Smooth muscle cell (in vitro differentiated cells): Measurements from ENCODE around the gene LRRC26. TPM values are rescaled to one million over a fixed set of nuclear protein-coding genes. Genes with fewer than 3 reads are reported as not detected.

Experiments
- DNase-seq: peaks from one replicate; lab custom pipeline; 2025; ENCODE audit not compliant: unreplicated experiment; lab: John Stamatoyannopoulos, UW
- H2AFZ ChIP-seq: fragments of 200-600 bp; sonication (generic); 2 replicates; pipeline ENCODE4 v1.6.0; 2016; ENCODE audit warnings: antibody characterized with exemption, low read depth, mild to moderate bottlenecking
- H3F3A ChIP-seq: fragments of 200-600 bp; sonication (generic); 2 replicates; pipeline ENCODE4 v1.6.0; 2017; ENCODE audit warnings: antibody characterized with exemption, low read depth
- H3K27ac ChIP-seq: fragments of 200-600 bp; sonication (generic); 2 replicates; pipeline ENCODE4 v1.5.1; 2016; ENCODE audit warnings: low read depth, mild to moderate bottlenecking
- H3K27me3 ChIP-seq: fragments of 200-600 bp; sonication (generic); 2 replicates; pipeline ENCODE4 v1.6.1; 2016; ENCODE audit warnings: low read depth, mild to moderate bottlenecking
- H3K36me3 ChIP-seq: fragments of 200-600 bp; sonication (generic); 2 replicates; pipeline ENCODE4 v1.5.1; 2016; ENCODE audit warnings: low read depth
- H3K4me1 ChIP-seq: fragments of 200-600 bp; sonication (generic); 2 replicates; pipeline ENCODE4 v1.5.1; 2016; ENCODE audit warnings: low read depth
- H3K4me2 ChIP-seq: fragments of 200-600 bp; sonication (generic); 2 replicates; pipeline ENCODE4 v1.6.0; 2016; ENCODE audit warnings: mild to moderate bottlenecking
- H3K4me3 ChIP-seq: fragments of 200-600 bp; sonication (generic); 2 replicates; pipeline ENCODE4 v1.5.1; 2016; ENCODE audit warnings: mild to moderate bottlenecking
- H3K79me2 ChIP-seq: fragments of 200-600 bp; sonication (generic); 2 replicates; pipeline ENCODE4 v1.6.0; 2016; ENCODE audit warnings: low read depth, mild to moderate bottlenecking
- H3K9ac ChIP-seq: fragments of 200-600 bp; sonication (generic); 2 replicates; pipeline ENCODE4 v1.6.0; 2016; ENCODE audit warnings: low read depth
- H3K9me3 ChIP-seq: fragments of 200-600 bp; sonication (generic); replicated peaks from 2 replicates; pipeline ENCODE4 v1.5.1; 2016; ENCODE audit warnings: low read depth
- H4K20me1 ChIP-seq: fragments of 200-600 bp; sonication (generic); 2 replicates; pipeline ENCODE4 v1.6.0; 2016; ENCODE audit warnings: low read depth
- CTCF ChIP-seq: fragments of 200-600 bp; sonication (generic); IDR thresholded peaks from 2 replicates; pipeline ENCODE4 v1.5.1; 2017; ENCODE audit warnings: borderline replicate concordance, mild to moderate bottlenecking, antibody characterized with exemption; ENCODE audit not compliant: insufficient read depth, poor library complexity, severe bottlenecking
- WGBS: methylation state at CpG from one replicate; pipeline ENCODE4 v1.1.7; 2016; ENCODE audit warnings: low lambda C conversion rate; 5-methylcytosine and 5-hydroxymethylcytosine counted together
- polyA plus RNA-seq: library from polyadenylated mRNA; unstranded; fragments of >200 nt; fragmentation: Nextera tagmentation; extraction: Ambion mirVana; gene quantifications from 2 replicates; pipeline ENCODE4 v1.2.1, GENCODE V29; 2016
- total RNA-seq: library from RNA; depleted of rRNA; stranded (reverse); fragments of >200 nt; gene quantifications from 2 replicates; pipeline ENCODE4 v1.2.3, GENCODE V29; 2014

LRRC26 gene
- total and polyA plus RNA-seq, 2 experiments from 2014 or later, result not detected

- peaks cover 9% of the 10 kb centered on the region for H3K27me3 ChIP-seq
- no peaks in the 10 kb centered on the region for H4K20me1 ChIP-seq
- no peaks in the 10 kb centered on the region for H3K36me3 ChIP-seq
- H3K27ac ChIP-seq, result no peak overlapping the region
- no peaks in the 10 kb centered on the region for H3K4me1 ChIP-seq
- no peak overlapping the region for H3K4me2 ChIP-seq
- H3K4me3 ChIP-seq, result no peak overlapping the region
- H3K9me3 ChIP-seq, result no peaks in the 10 kb centered on the region
- H3K79me2 ChIP-seq, result no peaks in the 10 kb centered on the region
- 89% methylated on average over 19 of the region's 27 CpGs for WGBS
- no peak overlapping the region for H2AFZ ChIP-seq
- TF ChIP-seq CTCF, result no peak
- DNase-seq, result no peak
- no peaks in the 10 kb centered on the region for H3F3A ChIP-seq
- no peak overlapping the region for H3K9ac ChIP-seq
Measured at GRCh38 chr9:137148242-137148641, 21.6 kb downstream of the LRRC26 start.

DNA sequence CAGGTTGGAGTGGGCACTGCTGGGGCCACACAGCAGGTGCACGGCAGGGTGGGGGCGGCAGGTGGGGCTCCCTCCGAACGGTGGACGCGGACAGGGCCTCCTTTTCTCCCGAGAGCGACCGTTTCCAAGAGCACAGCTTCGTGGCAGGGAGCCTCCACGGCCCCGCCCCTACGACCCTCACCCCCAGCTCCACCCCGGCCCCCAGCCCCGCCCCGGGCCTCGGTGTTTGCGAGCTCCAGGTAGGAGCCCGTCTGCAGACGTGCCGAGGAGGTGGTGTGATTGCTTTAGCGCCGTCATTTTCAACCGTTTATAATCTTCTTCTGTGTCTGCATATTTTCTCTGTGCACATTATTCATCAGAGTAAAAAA lies 22.1 kb downstream of the LRRC26 start:
- peaks cover 12% of the 10 kb centered on the region for H3K27me3 ChIP-seq
- H3K4me1 ChIP-seq, result no peaks in the 10 kb centered on the region
- H3F3A ChIP-seq, result no peaks in the 10 kb centered on the region
- WGBS, result 69% methylated on average over 16 of the region's 24 CpGs
- H3K4me2 ChIP-seq, result no peak overlapping the region
- H3K9ac ChIP-seq, result no peak overlapping the region
- no peak overlapping the region for H3K27ac ChIP-seq
- TF ChIP-seq CTCF, result no peak
- H3K79me2 ChIP-seq, result no peaks in the 10 kb centered on the region
- H4K20me1 ChIP-seq, result no peaks in the 10 kb centered on the region
- DNase-seq, result no peak
- no peaks in the 10 kb centered on the region for H3K9me3 ChIP-seq
- H2AFZ ChIP-seq, result no peak overlapping the region
- no peak overlapping the region for H3K4me3 ChIP-seq
- no peaks in the 10 kb centered on the region for H3K36me3 ChIP-seq

- no peak overlapping the region for H2AFZ ChIP-seq
- H3K4me3 ChIP-seq, result no peak overlapping the region
- TF ChIP-seq CTCF, result no peak
- H3K4me2 ChIP-seq, result no peak overlapping the region
- no peaks in the 10 kb centered on the region for H3K9me3 ChIP-seq
- H4K20me1 ChIP-seq, result no peaks in the 10 kb centered on the region
- H3K27ac ChIP-seq, result no peak overlapping the region
- H3K4me1 ChIP-seq, result no peaks in the 10 kb centered on the region
- H3K9ac ChIP-seq, result no peak overlapping the region
- peaks cover 17% of the 10 kb centered on the region for H3K27me3 ChIP-seq
- 93% methylated on average over 26 of the region's 26 CpGs for WGBS
- H3K36me3 ChIP-seq, result no peaks in the 10 kb centered on the region
- H3F3A ChIP-seq, result no peaks in the 10 kb centered on the region
- H3K79me2 ChIP-seq, result no peaks in the 10 kb centered on the region
- DNase-seq, result no peak
Measured at GRCh38 chr9:137147091-137147792, 22.6 kb downstream of the LRRC26 start.

DNA sequence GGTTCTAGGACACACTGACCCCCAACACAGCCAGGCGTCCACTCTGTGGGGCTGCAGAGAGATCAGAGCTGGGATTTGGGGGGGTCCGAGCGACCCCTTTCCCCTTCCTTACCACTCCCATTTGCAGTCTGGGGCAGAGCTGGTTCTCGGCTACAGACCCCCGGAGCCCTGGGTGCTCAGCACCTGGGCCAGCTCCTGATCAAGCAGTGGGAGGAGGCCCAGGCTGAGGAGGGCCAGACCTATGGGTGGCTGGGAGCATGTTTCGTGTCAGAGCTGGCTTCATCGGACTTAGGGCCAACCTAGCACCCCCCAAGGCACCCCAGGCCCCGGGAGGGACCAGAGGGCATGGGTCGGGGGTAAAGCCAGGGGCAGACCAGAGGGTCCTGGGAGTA lies 23.3 kb downstream of the LRRC26 start:
- H3F3A ChIP-seq, result no peaks in the 10 kb centered on the region
- 84% methylated on average over 9 of the region's 9 CpGs for WGBS
- H3K9me3 ChIP-seq, result no peaks in the 10 kb centered on the region
- peaks cover 24% of the 10 kb centered on the region for H3K27me3 ChIP-seq
- no peak overlapping the region for H3K4me3 ChIP-seq
- H2AFZ ChIP-seq, result no peak overlapping the region
- H3K9ac ChIP-seq, result no peak overlapping the region
- no peak overlapping the region for H3K4me2 ChIP-seq
- H3K36me3 ChIP-seq, result no peaks in the 10 kb centered on the region
- no peaks in the 10 kb centered on the region for H4K20me1 ChIP-seq
- no peaks in the 10 kb centered on the region for H3K79me2 ChIP-seq
- TF ChIP-seq CTCF, result no peak
- DNase-seq, result no peak
- H3K4me1 ChIP-seq, result no peaks in the 10 kb centered on the region
- no peak overlapping the region for H3K27ac ChIP-seq
